ENCODE data around the gene CYB561D1. TPM values are rescaled to one million over a fixed set of nuclear protein-coding genes. Genes with fewer than 3 reads are reported as not detected.

CYB561D1 gene
- polyA plus RNA-seq, 1 donor = 11.1 TPM

GRCh38 chr1:109527846-109528695 lies 34.2 kb downstream of the CYB561D1 start:
- DNase-seq (ENCODE audit: low read depth) = no peak

- no peak for DNase-seq (ENCODE audit: low read depth)
Measured at GRCh38 chr1:109528712-109529111, 34.8 kb downstream of the CYB561D1 start.

- no peak for DNase-seq (ENCODE audit: low read depth)
Measured at GRCh38 chr1:109529881-109530456, 36.1 kb downstream of the CYB561D1 start.

- no peak for DNase-seq (ENCODE audit: low read depth)
Measured at GRCh38 chr1:109530457-109531087, 36.7 kb downstream of the CYB561D1 start.

- no peak for DNase-seq (ENCODE audit: low read depth)
Measured at GRCh38 chr1:109531380-109531779, 37.5 kb downstream of the CYB561D1 start.

GRCh38 chr1:109531826-109532364 lies 38.0 kb downstream of the CYB561D1 start:
- DNase-seq (ENCODE audit: low read depth) = no peak

GRCh38 chr1:109532365-109533136 lies 38.7 kb downstream of the CYB561D1 start:
- DNase-seq (ENCODE audit: low read depth) = no peak

- DNase-seq (ENCODE audit: low read depth) = no peak
Measured at GRCh38 chr1:109534307-109534858, 40.5 kb downstream of the CYB561D1 start.

GRCh38 chr1:109535481-109535880 lies 41.6 kb downstream of the CYB561D1 start:
- no peak for DNase-seq (ENCODE audit: low read depth)

- no peak for DNase-seq (ENCODE audit: low read depth)
Measured at GRCh38 chr1:109535971-109536491, 42.1 kb downstream of the CYB561D1 start.

GRCh38 chr1:109537450-109538178 lies 43.7 kb downstream of the CYB561D1 start:
- DNase-seq (ENCODE audit: low read depth) = no peak

- no peak for DNase-seq (ENCODE audit: low read depth)
Measured at GRCh38 chr1:109538827-109539555, 45.1 kb downstream of the CYB561D1 start.

- DNase-seq (ENCODE audit: low read depth) = no peak
Measured at GRCh38 chr1:109539676-109540075, 45.8 kb downstream of the CYB561D1 start, which contains the start of gene GPR61. Gene GPR61 (plus strand): TSS chr1:109539872. CDS start chr1:109543023, 3,151 bp downstream.

- DNase-seq (ENCODE audit: low read depth) = no peak
Measured at GRCh38 chr1:109541102-109541501, 47.2 kb downstream of the CYB561D1 start.

GRCh38 chr1:109542657-109543056 lies 48.8 kb downstream of the CYB561D1 start:
- DNase-seq (ENCODE audit: low read depth) = no peak

GRCh38 chr1:109543283-109543987 lies 49.5 kb downstream of the CYB561D1 start:
- DNase-seq (ENCODE audit: low read depth) = no peak

- no peak for DNase-seq (ENCODE audit: low read depth)
Measured at GRCh38 chr1:109543988-109544735, 50.3 kb downstream of the CYB561D1 start.
